ENCODE measurements around the gene OR8G1. TPM values are rescaled to one million over a fixed set of nuclear protein-coding genes. Genes with fewer than 3 reads are reported as not detected.
A peak's percentile ranks its signal among the peaks of the same experiment; 100 is the strongest.
"Not testable (repeated sequence)": the region's sequence is repeated elsewhere in the genome, so short reads cannot be mapped to it uniquely, and the experiment has no call there.

OR8G1 gene
- total RNA-seq, 1 donor from 2014 or later: not detected

DNA sequence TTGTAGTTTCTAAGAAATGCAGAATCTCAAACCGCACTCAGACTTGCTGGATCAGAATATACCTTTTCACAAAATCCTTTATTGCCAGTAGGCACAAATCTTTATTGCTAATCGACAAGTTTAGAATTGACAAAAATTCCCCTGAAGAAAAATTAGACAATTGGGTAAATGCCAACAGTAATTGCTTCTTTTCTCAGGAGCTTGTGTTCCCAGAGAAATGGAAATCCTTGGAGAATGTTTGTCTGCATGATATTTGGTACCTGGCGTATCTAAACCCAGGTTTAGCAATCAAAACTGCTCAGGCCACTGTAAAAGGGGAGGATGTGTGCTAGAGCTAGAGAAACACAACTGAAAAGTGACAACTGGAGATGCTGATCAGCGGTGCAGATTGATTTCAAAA, 15.2 kb downstream of the OR8G1 start, which contains the start of gene OR8G5:
OR8G5 (plus strand) TSS at position 301 of the 400 bp plus-strand sequence. CDS start 8,556 bp downstream, outside the sequence.
- Histone ChIP-seq H3K27ac (ENCODE audit: low read depth, low read length) (no peak within 1 kb of the TSS), H2AFZ (ENCODE audit: low read depth, low read length) (no peak within 1 kb of the TSS), H3K4me3 (ENCODE audit: insufficient read depth, low read depth, low read length) (no peak within 1 kb of the TSS), H3K79me2 (ENCODE audit: insufficient read depth, low read length) (no peaks in the 10 kb centered on the region), H3K4me1 (ENCODE audit: insufficient read depth, low read length) (no peaks in the 10 kb centered on the region), H3K36me3 (ENCODE audit: insufficient read depth, low read length) (no peaks in the 10 kb centered on the region), H3K9ac (ENCODE audit: low read length) (no peak within 1 kb of the TSS), H3K4me2 (ENCODE audit: low read length) (no peak within 1 kb of the TSS), H4K20me1 (ENCODE audit: insufficient read depth, low read length) (no peaks in the 10 kb centered on the region), H3K27me3 (ENCODE audit: insufficient read depth, low read length) (no peaks in the 10 kb centered on the region), H3K9me3 (ENCODE audit: insufficient read depth, low read depth, low read length) (no peaks in the 10 kb centered on the region)
- Mint-ChIP-seq H3K9me3 (ENCODE audit: unreplicated experiment) (no peaks in the 10 kb centered on the region), H3K36me3 (ENCODE audit: low read depth, unreplicated experiment) (no peaks in the 10 kb centered on the region), H3K4me1 (ENCODE audit: low read depth, unreplicated experiment) (no peaks in the 10 kb centered on the region), H3K4me3 (ENCODE audit: unreplicated experiment) (no peak within 1 kb of the TSS), H3K27ac (ENCODE audit: unreplicated experiment) (no peak within 1 kb of the TSS), H3K27me3 (ENCODE audit: low read depth, unreplicated experiment) (no peaks in the 10 kb centered on the region)
- TF ChIP-seq CTCF (IDR thresholded peaks at IDR 0.05; ENCODE audit: insufficient read depth, low read depth, low read length) (no peak), EZH2 (IDR thresholded peaks at IDR 0.05; ENCODE audit: insufficient read depth, low read length) (no peak)
- DNase-seq (ENCODE audit: low read depth) (no peak), FAIRE-seq (no peak)

GRCh38 chr11:124265041-124265440, 24.1 kb downstream of the OR8G1 start:
- not testable (repeated sequence) for H3K4me1 ChIP-seq (ENCODE audit: insufficient read depth, low read length); H3K27ac ChIP-seq (ENCODE audit: low read depth, low read length); FAIRE-seq; H3K9me3 Mint-ChIP-seq (ENCODE audit: unreplicated experiment); H3K27me3 Mint-ChIP-seq (ENCODE audit: low read depth, unreplicated experiment); H3K27me3 ChIP-seq (ENCODE audit: insufficient read depth, low read length); H3K27ac Mint-ChIP-seq (ENCODE audit: unreplicated experiment); H4K20me1 ChIP-seq (ENCODE audit: insufficient read depth, low read length); H3K9me3 ChIP-seq (ENCODE audit: insufficient read depth, low read depth, low read length); H3K4me2 ChIP-seq (ENCODE audit: low read length); H2AFZ ChIP-seq (ENCODE audit: low read depth, low read length); H3K4me3 Mint-ChIP-seq (ENCODE audit: unreplicated experiment); H3K4me1 Mint-ChIP-seq (ENCODE audit: low read depth, unreplicated experiment); H3K36me3 ChIP-seq (ENCODE audit: insufficient read depth, low read length); H3K79me2 ChIP-seq (ENCODE audit: insufficient read depth, low read length); DNase-seq (ENCODE audit: low read depth); H3K9ac ChIP-seq (ENCODE audit: low read length); H3K4me3 ChIP-seq (ENCODE audit: insufficient read depth, low read depth, low read length); H3K36me3 Mint-ChIP-seq (ENCODE audit: low read depth, unreplicated experiment)

- H4K20me1 ChIP-seq (ENCODE audit: insufficient read depth, low read length); H3K4me2 ChIP-seq (ENCODE audit: low read length); H3K27ac ChIP-seq (ENCODE audit: low read depth, low read length); H3K4me1 Mint-ChIP-seq (ENCODE audit: low read depth, unreplicated experiment); H3K4me1 ChIP-seq (ENCODE audit: insufficient read depth, low read length); H3K9me3 Mint-ChIP-seq (ENCODE audit: unreplicated experiment); FAIRE-seq; H3K79me2 ChIP-seq (ENCODE audit: insufficient read depth, low read length); H3K4me3 Mint-ChIP-seq (ENCODE audit: unreplicated experiment); H3K4me3 ChIP-seq (ENCODE audit: insufficient read depth, low read depth, low read length); H3K36me3 Mint-ChIP-seq (ENCODE audit: low read depth, unreplicated experiment); H3K36me3 ChIP-seq (ENCODE audit: insufficient read depth, low read length); H2AFZ ChIP-seq (ENCODE audit: low read depth, low read length); H3K27me3 Mint-ChIP-seq (ENCODE audit: low read depth, unreplicated experiment); H3K27me3 ChIP-seq (ENCODE audit: insufficient read depth, low read length); H3K27ac Mint-ChIP-seq (ENCODE audit: unreplicated experiment); H3K9ac ChIP-seq (ENCODE audit: low read length); H3K9me3 ChIP-seq (ENCODE audit: insufficient read depth, low read depth, low read length): not testable (repeated sequence)
- DNase-seq (ENCODE audit: low read depth): peak; percentile 42
Measured at GRCh38 chr11:124270886-124271285, 30.0 kb downstream of the OR8G1 start.

DNA sequence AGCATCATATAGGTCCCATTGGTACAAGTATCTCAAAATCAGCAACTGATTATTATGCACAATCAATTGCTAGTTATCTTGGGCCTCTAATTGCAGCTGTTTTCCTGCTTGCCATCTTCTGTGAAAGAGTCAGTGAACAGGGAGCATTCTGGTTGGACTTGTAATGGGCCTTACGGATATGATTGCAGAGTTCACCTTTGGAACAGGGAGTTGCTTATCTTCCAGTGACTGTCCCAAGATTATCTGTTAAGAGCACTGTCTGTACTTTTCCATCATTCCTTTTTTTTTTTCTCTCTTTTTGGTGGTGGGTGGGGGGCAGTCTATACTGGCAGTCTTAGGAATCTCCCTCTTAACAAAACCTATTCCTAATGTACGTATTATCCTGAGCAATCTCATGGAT, 33.1 kb downstream of the OR8G1 start:
- Mint-ChIP-seq H3K9me3 (ENCODE audit: unreplicated experiment) (no peaks in the 10 kb centered on the region), H3K36me3 (ENCODE audit: low read depth, unreplicated experiment) (no peaks in the 10 kb centered on the region), H3K27ac (ENCODE audit: unreplicated experiment) (no peak overlapping the region), H3K4me3 (ENCODE audit: unreplicated experiment) (no peak overlapping the region), H3K27me3 (ENCODE audit: low read depth, unreplicated experiment) (no peaks in the 10 kb centered on the region), H3K4me1 (ENCODE audit: low read depth, unreplicated experiment) (no peaks in the 10 kb centered on the region)
- DNase-seq (ENCODE audit: low read depth): no peak
- Histone ChIP-seq H3K27me3 (ENCODE audit: insufficient read depth, low read length) (peaks cover 3% of the 10 kb centered on the region), H3K4me2 (ENCODE audit: low read length) (no peak overlapping the region), H3K27ac (ENCODE audit: low read depth, low read length) (no peak overlapping the region), H3K4me3 (ENCODE audit: insufficient read depth, low read depth, low read length) (no peak overlapping the region), H3K79me2 (ENCODE audit: insufficient read depth, low read length) (no peaks in the 10 kb centered on the region), H3K9me3 (ENCODE audit: insufficient read depth, low read depth, low read length) (no peaks in the 10 kb centered on the region), H2AFZ (ENCODE audit: low read depth, low read length) (no peak overlapping the region), H3K36me3 (ENCODE audit: insufficient read depth, low read length) (no peaks in the 10 kb centered on the region), H4K20me1 (ENCODE audit: insufficient read depth, low read length) (no peaks in the 10 kb centered on the region), H3K9ac (ENCODE audit: low read length) (no peak overlapping the region), H3K4me1 (ENCODE audit: insufficient read depth, low read length) (no peaks in the 10 kb centered on the region)
- FAIRE-seq: no peak
- TF ChIP-seq CTCF (IDR thresholded peaks at IDR 0.05; ENCODE audit: insufficient read depth, low read depth, low read length): no peak
- TF ChIP-seq EZH2 (IDR thresholded peaks at IDR 0.05; ENCODE audit: insufficient read depth, low read length): no peak

Data from astrocyte (in vitro differentiated cells and primary cell).